ENCODE measurements around the gene ZNF200.
"Not testable (repeated sequence)": the region's sequence is repeated elsewhere in the genome, so short reads cannot be mapped to it uniquely, and the experiment has no call there.

Gene ZNF200

GRCh38 chr16:3182293-3182607 lies 52.7 kb downstream of the ZNF200 start:
- not testable (repeated sequence) for H3K56ac ChIP-seq (ENCODE audit: low read length); H3K36me3 ChIP-seq (ENCODE audit: control insufficient read depth, insufficient read depth, low read length); H3K27me3 ChIP-seq (ENCODE audit: insufficient read depth, low read length, poor library complexity); H3K4ac ChIP-seq (ENCODE audit: low read depth, low read length); H3K27ac ChIP-seq (ENCODE audit: low read depth, low read length); H3K18ac ChIP-seq (ENCODE audit: low read length); H3K79me1 ChIP-seq (ENCODE audit: low read length); H2BK120ac ChIP-seq (ENCODE audit: low read depth, low read length); H3K23ac ChIP-seq (ENCODE audit: low read length); H2AK5ac ChIP-seq (ENCODE audit: low read length); H3K4me3 ChIP-seq (ENCODE audit: low read length); H4K8ac ChIP-seq (ENCODE audit: low read depth, low read length); H3K79me2 ChIP-seq (ENCODE audit: control insufficient read depth, insufficient read depth, low read length); H2BK5ac ChIP-seq (ENCODE audit: low read length); H3K9ac ChIP-seq (ENCODE audit: low read length); H3K4me2 ChIP-seq (ENCODE audit: low read length); H4K5ac ChIP-seq (ENCODE audit: low read length); H3K4me1 ChIP-seq (ENCODE audit: control insufficient read depth, low read depth, low read length); H2BK15ac ChIP-seq (replicated peaks; ENCODE audit: low read depth); DNase-seq
- no CpG with 5 or more reads among the region's 8 CpGs for WGBS (ENCODE audit: extremely low coverage, insufficient coverage, low lambda C conversion rate)

GRCh38 chr16:3180445-3180878 lies 54.5 kb downstream of the ZNF200 start:
- H3K4ac ChIP-seq (ENCODE audit: low read depth, low read length), result no peak overlapping the region
- no peak overlapping the region for H3K18ac ChIP-seq (ENCODE audit: low read length)
- H3K4me1 ChIP-seq (ENCODE audit: control insufficient read depth, low read depth, low read length), result no peaks in the 10 kb centered on the region
- no CpG with 5 or more reads among the region's 21 CpGs for WGBS (ENCODE audit: extremely low coverage, insufficient coverage, low lambda C conversion rate)
- H2BK120ac ChIP-seq (ENCODE audit: low read depth, low read length), result no peak overlapping the region
- peak; percentile 90 for DNase-seq
- no peak overlapping the region for H2BK15ac ChIP-seq (replicated peaks; ENCODE audit: low read depth)
- H3K27me3 ChIP-seq (ENCODE audit: insufficient read depth, low read length, poor library complexity), result no peaks in the 10 kb centered on the region
- H3K36me3 ChIP-seq (ENCODE audit: control insufficient read depth, insufficient read depth, low read length), result no peaks in the 10 kb centered on the region
- H3K9ac ChIP-seq (ENCODE audit: low read length), result peak overlapping the region; percentile 53
- H2BK5ac ChIP-seq (ENCODE audit: low read length), result no peak overlapping the region
- no peaks in the 10 kb centered on the region for H3K79me1 ChIP-seq (ENCODE audit: low read length)
- no peaks in the 10 kb centered on the region for H3K79me2 ChIP-seq (ENCODE audit: control insufficient read depth, insufficient read depth, low read length)
- H3K27ac ChIP-seq (ENCODE audit: low read depth, low read length), result no peak overlapping the region
- H3K56ac ChIP-seq (ENCODE audit: low read length), result peak overlapping the region; percentile 38
- peak overlapping the region; percentile 29 for H3K4me3 ChIP-seq (ENCODE audit: low read length)
- H3K23ac ChIP-seq (ENCODE audit: low read length), result no peak overlapping the region
- H4K5ac ChIP-seq (ENCODE audit: low read length), result no peak overlapping the region
- H2AK5ac ChIP-seq (ENCODE audit: low read length), result no peak overlapping the region
- peak overlapping the region; percentile 63 for H3K4me2 ChIP-seq (ENCODE audit: low read length)
- H4K8ac ChIP-seq (ENCODE audit: low read depth, low read length), result no peak overlapping the region

GRCh38 chr16:3179651-3180050 lies 55.3 kb downstream of the ZNF200 start:
- H4K5ac ChIP-seq (ENCODE audit: low read length), result no peak overlapping the region
- no peaks in the 10 kb centered on the region for H3K27me3 ChIP-seq (ENCODE audit: insufficient read depth, low read length, poor library complexity)
- H2BK120ac ChIP-seq (ENCODE audit: low read depth, low read length), result no peak overlapping the region
- no peak overlapping the region for H2BK15ac ChIP-seq (replicated peaks; ENCODE audit: low read depth)
- H3K79me2 ChIP-seq (ENCODE audit: control insufficient read depth, insufficient read depth, low read length), result no peaks in the 10 kb centered on the region
- H2AK5ac ChIP-seq (ENCODE audit: low read length), result no peak overlapping the region
- H2BK5ac ChIP-seq (ENCODE audit: low read length), result no peak overlapping the region
- no peak overlapping the region for H3K56ac ChIP-seq (ENCODE audit: low read length)
- H3K4me2 ChIP-seq (ENCODE audit: low read length), result no peak overlapping the region
- no peak overlapping the region for H3K23ac ChIP-seq (ENCODE audit: low read length)
- no peaks in the 10 kb centered on the region for H3K36me3 ChIP-seq (ENCODE audit: control insufficient read depth, insufficient read depth, low read length)
- no peak overlapping the region for H3K9ac ChIP-seq (ENCODE audit: low read length)
- no peak overlapping the region for H3K4me3 ChIP-seq (ENCODE audit: low read length)
- H3K18ac ChIP-seq (ENCODE audit: low read length), result no peak overlapping the region
- no peaks in the 10 kb centered on the region for H3K4me1 ChIP-seq (ENCODE audit: control insufficient read depth, low read depth, low read length)
- no peak for DNase-seq
- no peaks in the 10 kb centered on the region for H3K79me1 ChIP-seq (ENCODE audit: low read length)
- H4K8ac ChIP-seq (ENCODE audit: low read depth, low read length), result no peak overlapping the region
- H3K4ac ChIP-seq (ENCODE audit: low read depth, low read length), result no peak overlapping the region
- no CpG with 5 or more reads among the region's 8 CpGs for WGBS (ENCODE audit: extremely low coverage, insufficient coverage, low lambda C conversion rate)
- no peak overlapping the region for H3K27ac ChIP-seq (ENCODE audit: low read depth, low read length)

- H4K5ac ChIP-seq (ENCODE audit: low read length), result no peak overlapping the region
- no CpG with 5 or more reads among the region's 39 CpGs for WGBS (ENCODE audit: extremely low coverage, insufficient coverage, low lambda C conversion rate)
- no peak overlapping the region for H2BK120ac ChIP-seq (ENCODE audit: low read depth, low read length)
- H2BK5ac ChIP-seq (ENCODE audit: low read length), result no peak overlapping the region
- H2AK5ac ChIP-seq (ENCODE audit: low read length), result no peak overlapping the region
- DNase-seq, result peak; percentile 92
- no peaks in the 10 kb centered on the region for H3K79me1 ChIP-seq (ENCODE audit: low read length)
- H3K79me2 ChIP-seq (ENCODE audit: control insufficient read depth, insufficient read depth, low read length), result no peaks in the 10 kb centered on the region
- H3K9ac ChIP-seq (ENCODE audit: low read length), result peak overlapping the region; percentile 27
- H2BK15ac ChIP-seq (replicated peaks; ENCODE audit: low read depth), result no peak overlapping the region
- peak overlapping the region; percentile 71 for H3K4me2 ChIP-seq (ENCODE audit: low read length)
- H3K4me1 ChIP-seq (ENCODE audit: control insufficient read depth, low read depth, low read length), result no peaks in the 10 kb centered on the region
- no peak overlapping the region for H4K8ac ChIP-seq (ENCODE audit: low read depth, low read length)
- peak overlapping the region; percentile 27 for H3K4me3 ChIP-seq (ENCODE audit: low read length)
- no peak overlapping the region for H3K18ac ChIP-seq (ENCODE audit: low read length)
- peaks cover under 1% of the 10 kb centered on the region for H3K27me3 ChIP-seq (ENCODE audit: insufficient read depth, low read length, poor library complexity)
- no peaks in the 10 kb centered on the region for H3K36me3 ChIP-seq (ENCODE audit: control insufficient read depth, insufficient read depth, low read length)
- H3K23ac ChIP-seq (ENCODE audit: low read length), result no peak overlapping the region
- no peak overlapping the region for H3K4ac ChIP-seq (ENCODE audit: low read depth, low read length)
- H3K56ac ChIP-seq (ENCODE audit: low read length), result no peak overlapping the region
- H3K27ac ChIP-seq (ENCODE audit: low read depth, low read length), result no peak overlapping the region
Measured at GRCh38 chr16:3175157-3176093, 59.5 kb downstream of the ZNF200 start.

- Histone ChIP-seq H3K4me1 (ENCODE audit: control insufficient read depth, low read depth, low read length) (no peaks in the 10 kb centered on the region), H3K36me3 (ENCODE audit: control insufficient read depth, insufficient read depth, low read length) (no peaks in the 10 kb centered on the region), H3K56ac (ENCODE audit: low read length) (peak overlapping the region; percentile 42), H3K4me3 (ENCODE audit: low read length) (no peak overlapping the region), H3K79me2 (ENCODE audit: control insufficient read depth, insufficient read depth, low read length) (no peaks in the 10 kb centered on the region), H3K23ac (ENCODE audit: low read length) (no peak overlapping the region), H4K8ac (ENCODE audit: low read depth, low read length) (no peak overlapping the region), H2BK120ac (ENCODE audit: low read depth, low read length) (no peak overlapping the region), H3K4ac (ENCODE audit: low read depth, low read length) (no peak overlapping the region), H3K79me1 (ENCODE audit: low read length) (no peaks in the 10 kb centered on the region), H2BK5ac (ENCODE audit: low read length) (no peak overlapping the region), H3K18ac (ENCODE audit: low read length) (no peak overlapping the region), H4K5ac (ENCODE audit: low read length) (no peak overlapping the region), H2BK15ac (replicated peaks; ENCODE audit: low read depth) (no peak overlapping the region), H3K27me3 (ENCODE audit: insufficient read depth, low read length, poor library complexity) (peaks cover 3% of the 10 kb centered on the region), H3K27ac (ENCODE audit: low read depth, low read length) (no peak overlapping the region), H2AK5ac (ENCODE audit: low read length) (no peak overlapping the region), H3K4me2 (ENCODE audit: low read length) (peak overlapping the region; percentile 42), H3K9ac (ENCODE audit: low read length) (peak overlapping the region; percentile 44)
- DNase-seq, result no peak
- no CpG with 5 or more reads among the region's 28 CpGs for WGBS (ENCODE audit: extremely low coverage, insufficient coverage, low lambda C conversion rate)
Measured at GRCh38 chr16:3174618-3175148, 60.3 kb downstream of the ZNF200 start.
